DMS53 treated with DMSO at 0.1 percent for 48 hours (cell line): ENCODE results near the gene MYADM.

ENCODE experiments used
- DNase-seq: peaks from one replicate; lab custom pipeline; 2025; ENCODE audit not compliant: unreplicated experiment; lab: John Stamatoyannopoulos, UW

MYADM gene

GRCh38 chr19:53884256-53884655, 16.6 kb downstream of the MYADM start:
- no peak for DNase-seq

- no peak for DNase-seq
Measured at GRCh38 chr19:53885036-53885435, 17.4 kb downstream of the MYADM start.

GRCh38 chr19:53892301-53892980, 24.8 kb downstream of the MYADM start:
- DNase-seq = no peak

- DNase-seq = no peak
Measured at GRCh38 chr19:53892981-53893325, 25.3 kb downstream of the MYADM start.

GRCh38 chr19:53894707-53895106, 27.0 kb downstream of the MYADM start:
- no peak for DNase-seq

- no peak for DNase-seq
Measured at GRCh38 chr19:53896682-53897081, 29.0 kb downstream of the MYADM start.

GRCh38 chr19:53897459-53897858, 29.8 kb downstream of the MYADM start:
- no peak for DNase-seq

GRCh38 chr19:53898166-53898565, 30.5 kb downstream of the MYADM start:
- DNase-seq = no peak

- DNase-seq = no peak
Measured at GRCh38 chr19:53898636-53899341, 31.1 kb downstream of the MYADM start.

GRCh38 chr19:53900191-53900860, 32.6 kb downstream of the MYADM start:
- DNase-seq = no peak

- no peak for DNase-seq
Measured at GRCh38 chr19:53903055-53903680, 35.5 kb downstream of the MYADM start.

- DNase-seq = no peak
Measured at GRCh38 chr19:53904909-53905308, 37.2 kb downstream of the MYADM start.

GRCh38 chr19:53905787-53906186, 38.1 kb downstream of the MYADM start:
- DNase-seq = no peak

- no peak for DNase-seq
Measured at GRCh38 chr19:53906211-53907192, 38.8 kb downstream of the MYADM start.

GRCh38 chr19:53907193-53907581, 39.5 kb downstream of the MYADM start:
- no peak for DNase-seq

GRCh38 chr19:53907690-53908089, 40.0 kb downstream of the MYADM start:
- no peak for DNase-seq

GRCh38 chr19:53908106-53908934, 40.6 kb downstream of the MYADM start:
- no peak for DNase-seq

- DNase-seq = no peak
Measured at GRCh38 chr19:53908935-53909415, 41.3 kb downstream of the MYADM start, which contains the start of gene CACNG7. Gene CACNG7 (plus strand): TSS chr19:53909278. CDS start chr19:53912832, 3,554 bp downstream.

- DNase-seq = no peak
Measured at GRCh38 chr19:53909471-53910169, 41.9 kb downstream of the MYADM start.
